DMS53 treated with DMSO at 0.1 percent for 48 hours (cell line): ENCODE data around the gene HTR3C.

Experiments used
- DNase-seq: peaks from one replicate; lab custom pipeline; 2025; ENCODE audit not compliant: unreplicated experiment; lab: John Stamatoyannopoulos, UW

HTR3C gene

DNA sequence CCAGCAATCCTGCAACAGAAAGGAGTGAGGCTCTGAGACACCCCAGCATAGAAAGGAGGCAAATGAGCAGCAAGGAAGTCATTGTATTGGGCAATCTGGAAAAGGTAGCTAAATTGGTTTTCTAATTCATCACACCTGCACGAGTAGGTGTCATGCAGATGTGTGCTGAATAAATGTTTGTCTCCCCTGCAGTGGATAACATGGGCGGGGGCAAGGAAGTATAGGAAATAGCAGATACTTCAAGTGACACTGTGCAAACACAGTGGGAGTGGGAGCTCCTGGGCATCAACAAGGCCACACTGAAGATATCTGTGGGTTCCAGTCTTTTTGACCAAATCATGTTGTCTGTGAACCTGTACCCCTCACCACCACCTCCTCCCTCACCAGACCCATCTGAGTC, 29.6 kb downstream of the HTR3C start:
- DNase-seq, result no peak

DNA sequence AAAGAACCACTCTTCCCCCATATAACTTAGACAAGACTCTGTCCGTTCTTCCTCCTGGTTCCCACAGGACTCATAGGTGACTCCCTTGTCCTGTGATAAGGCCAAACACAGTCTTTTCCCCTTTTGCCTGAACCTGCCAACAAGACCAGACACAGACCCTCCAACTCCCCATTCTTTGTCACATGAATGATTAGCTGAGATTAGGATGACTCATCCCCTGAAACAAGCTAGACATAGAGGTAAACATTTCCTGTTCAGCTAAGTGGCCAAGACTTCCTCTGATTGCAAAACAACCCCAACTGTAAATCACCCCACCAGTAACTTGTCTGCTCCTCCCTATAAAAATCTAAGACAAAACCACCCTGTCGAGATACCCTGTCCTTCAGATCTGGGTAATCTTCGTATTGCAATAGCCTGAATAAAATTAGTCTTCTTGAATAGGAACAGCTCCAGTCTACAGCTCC, 32.6 kb downstream of the HTR3C start:
- no peak for DNase-seq

DNA sequence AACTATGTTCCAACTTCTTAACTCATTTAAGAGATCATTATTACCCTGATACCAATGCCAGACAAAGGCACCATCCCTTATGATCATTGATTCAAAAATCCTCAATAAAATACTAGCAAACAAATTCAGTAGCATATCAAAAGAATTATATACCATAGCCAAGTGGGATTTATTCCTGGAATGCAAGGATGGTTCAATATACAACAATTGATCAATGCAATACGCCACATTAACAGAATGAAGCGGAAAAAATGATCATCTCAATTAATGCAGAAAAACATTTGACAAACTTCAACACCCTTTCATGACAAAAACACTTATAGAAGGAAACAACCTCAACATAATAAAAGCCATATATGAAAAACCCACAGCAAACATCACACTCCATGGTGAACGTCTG, 39.4 kb downstream of the HTR3C start:
- DNase-seq, result no peak

DNA sequence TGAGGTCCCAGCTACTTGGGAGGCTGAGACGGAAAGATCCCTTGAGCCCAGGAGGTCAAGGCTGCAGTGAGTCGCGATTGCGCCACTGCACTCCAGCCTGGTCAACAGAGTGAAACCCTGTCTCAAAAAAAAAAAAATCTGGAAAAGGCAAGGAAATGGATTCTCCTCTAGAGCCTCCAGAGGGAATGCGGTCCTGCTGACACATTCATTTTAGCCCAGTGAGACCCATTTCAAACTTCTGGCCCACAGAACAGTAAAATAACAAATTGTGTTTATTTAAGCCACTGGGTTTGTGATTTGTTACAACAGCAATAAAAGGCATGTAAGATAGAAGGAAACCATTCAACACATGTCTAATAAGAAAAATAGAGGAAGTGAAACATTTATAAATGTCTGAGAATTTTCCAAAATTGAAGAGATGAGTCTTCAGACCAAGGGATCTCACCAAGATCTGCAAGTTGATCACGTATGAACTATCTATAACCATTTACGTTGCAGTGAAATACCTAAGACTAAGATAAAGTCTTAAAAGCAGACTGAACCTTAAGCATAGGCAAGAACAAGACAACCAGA, 44.0 kb downstream of the HTR3C start, which contains the start of gene HTR3E:
HTR3E (plus strand) TSS at position 254 of the 573 bp plus-strand sequence. CDS start 466 bp downstream, outside the sequence.
- no peak for DNase-seq

DNA sequence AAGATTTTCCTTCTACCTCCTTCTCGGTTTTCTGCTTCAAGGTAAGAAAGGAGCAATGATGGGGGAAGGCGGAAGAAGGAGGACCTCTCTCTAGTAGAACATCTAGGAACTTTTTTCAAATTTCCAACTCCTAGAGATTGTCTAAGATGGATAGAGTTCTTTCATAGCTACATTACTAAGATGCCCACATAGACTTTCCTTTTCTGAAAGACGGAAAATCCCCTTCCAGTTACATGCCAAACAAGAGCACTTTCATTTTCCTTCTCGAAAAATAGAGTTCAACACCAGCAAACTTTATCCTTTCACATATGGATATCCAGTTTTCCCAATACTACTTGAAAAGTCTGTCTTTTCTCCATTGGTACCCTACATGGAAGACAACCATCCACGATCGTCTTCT, 44.7 kb downstream of the HTR3C start:
- no peak for DNase-seq

DNA sequence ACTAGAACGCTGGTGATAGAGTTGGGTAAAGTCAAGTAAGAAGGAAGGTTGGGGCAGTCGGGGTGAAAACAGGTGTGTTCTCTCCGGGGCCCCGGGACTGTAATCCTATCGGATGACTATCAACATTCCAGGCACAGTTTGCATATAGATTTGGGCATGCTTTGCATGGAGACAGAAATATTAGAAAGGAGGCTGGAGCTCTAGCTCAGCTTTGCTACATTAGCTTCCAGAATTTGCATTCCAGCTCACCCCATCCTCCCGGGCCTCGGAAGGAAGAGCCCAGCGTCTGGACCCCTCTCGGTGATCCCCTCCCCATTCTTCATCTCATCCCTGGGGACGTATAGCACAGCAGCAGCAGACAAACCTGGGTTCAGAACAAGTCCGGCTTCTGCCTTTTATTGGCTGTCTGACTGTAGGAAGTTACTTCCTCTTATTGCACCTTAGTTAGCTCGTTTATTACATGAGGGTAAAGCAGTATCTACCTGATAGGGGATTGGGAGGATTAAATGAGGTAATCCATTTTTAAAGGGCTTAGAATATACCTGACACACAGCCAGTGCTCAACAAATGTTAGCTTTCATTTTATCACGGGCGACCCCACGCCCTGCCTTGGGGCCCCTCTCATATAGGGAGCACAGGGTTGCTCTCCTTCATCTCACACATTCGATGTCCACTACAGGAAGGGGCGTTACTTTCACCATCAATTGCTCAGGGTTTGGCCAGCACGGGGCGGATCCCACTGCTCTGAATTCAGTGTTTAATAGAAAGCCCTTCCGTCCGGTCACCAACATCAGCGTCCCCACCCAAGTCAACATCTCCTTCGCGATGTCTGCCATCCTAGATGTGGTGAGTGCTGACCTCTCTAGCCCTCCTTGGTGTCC, 47.2 kb downstream of the HTR3C start:
- no peak for DNase-seq
